K562 (cell line): ENCODE measurements around the gene MRNIP. TPM values are rescaled to one million over a fixed set of nuclear protein-coding genes. Genes with fewer than 3 reads are reported as not detected.

ENCODE experiments used
- NR1H2 ChIP-seq: sonication (generic); formaldehyde crosslinking; IDR thresholded peaks from 2 replicates; pipeline ENCODE4 v1.4.0; 2020; ENCODE audit warnings: mild to moderate bottlenecking, missing genetic modification reagents
- PRMT5 ChIP-seq: sonication (generic); formaldehyde crosslinking; IDR thresholded peaks from 2 replicates; pipeline ENCODE4 v1.5.0; 2020; ENCODE audit warnings: missing genetic modification reagents
- SAFB ChIP-seq: fragments of 200-400 bp; formaldehyde crosslinking; IDR thresholded peaks from 2 replicates; pipeline ENCODE4 v1.6.1; 2017; ENCODE audit warnings: low read depth, low read length, borderline replicate concordance
- TFAM ChIP-seq: fragments of 250-450 bp; sonication (Bioruptor Pico); conservative IDR thresholded peaks from 2 replicates; pipeline ENCODE4 v1.5.0; 2021; ENCODE audit warnings: mild to moderate bottlenecking, moderate library complexity
- TRIM28 ChIP-seq: fragments of 450-650 bp; IDR thresholded peaks from 2 replicates; pipeline ENCODE4 v1.6.1; 2017
- ZKSCAN1 ChIP-seq: fragments of 150-350 bp; IDR thresholded peaks from 2 replicates; pipeline ENCODE4 v1.6.1; 2016; ENCODE audit warnings: low read depth, low read length
- ZNF224 ChIP-seq: sonication (generic); formaldehyde crosslinking; IDR thresholded peaks from 2 replicates; pipeline ENCODE4 v1.8.0; 2022; ENCODE audit warnings: mild to moderate bottlenecking, missing genetic modification reagents
- ZNF77 ChIP-seq: fragments of 250-450 bp; sonication (Bioruptor Pico); IDR thresholded peaks from 2 replicates; pipeline ENCODE4 v1.5.0; 2020
- polyA plus RNA-seq, 8 experiments: library from polyadenylated mRNA; depleted of rRNA in 4 of 8; stranded (reverse) in 5 of 8; unstranded in 3 of 8; fragments of >200 nt; fragmentation: Nextera tagmentation in 2 of 8; fragmentation: Illumina TruSeq in 1 of 8; extraction: Ambion mirVana in 2 of 8; extraction: Trizol in 1 of 8; gene quantifications; 2 replicates each; pipeline versions ENCODE4 v1.2.1 to v1.2.3, GENCODE V29; 2011 to 2014; ENCODE audit warnings: inconsistent platforms in 1 of 8, missing spikeins in 1 of 8
- total RNA-seq, 7 experiments: library from RNA; depleted of rRNA in 6 of 7; stranded (reverse); fragments of >200 nt in 6 of 7; fragmentation: Illumina TruSeq in 2 of 7; extraction: Trizol in 2 of 7; gene quantifications; 2 replicates each; pipeline versions ENCODE4 v1.2.1 to v1.2.3, GENCODE V29; 2011 to 2021; ENCODE audit warnings: low replicate concordance in 1 of 7
- TF ChIP-seq, protein P1 (sequence below): fragments of 450-650 bp; IDR thresholded peaks from 2 replicates; pipeline ENCODE4 v1.6.1; 2016; ENCODE audit warnings: mild to moderate bottlenecking, moderate library complexity
- TF ChIP-seq, protein P2 (sequence below): fragments of 250-450 bp; sonication (Bioruptor Pico); IDR thresholded peaks from 2 replicates; pipeline ENCODE4 v1.8.0; 2022; ENCODE audit warnings: moderate library complexity, mild to moderate bottlenecking, inconsistent platforms

MRNIP gene
- total and polyA plus RNA-seq, 9 of the 15 experiments (the other 6 are each of a cell fraction or from before 2014, with no cell fraction given): 3.6 to 39.0 (median 16.8) TPM

DNA sequence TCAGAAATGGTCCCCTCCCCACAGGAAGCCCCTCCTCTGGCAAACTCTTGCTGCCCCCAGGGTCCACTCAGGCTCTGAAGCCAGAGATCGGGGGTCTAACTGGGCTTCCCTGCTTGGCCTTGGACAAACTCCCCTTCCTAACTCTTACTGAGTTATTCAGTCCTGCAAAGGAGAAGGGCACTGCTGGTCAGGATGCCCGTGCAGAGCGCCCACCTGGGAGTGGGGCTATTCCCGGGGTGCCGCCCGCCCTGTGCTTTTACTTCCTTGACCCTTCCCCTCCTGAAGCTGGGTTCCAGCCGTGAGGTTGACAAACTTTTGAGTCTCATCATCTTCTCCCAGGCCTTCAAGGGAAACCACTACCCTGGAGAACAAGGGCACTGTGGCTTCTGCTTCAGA is 44.1 kb upstream of the MRNIP start (continued):
- TF ChIP-seq, protein P1, sequence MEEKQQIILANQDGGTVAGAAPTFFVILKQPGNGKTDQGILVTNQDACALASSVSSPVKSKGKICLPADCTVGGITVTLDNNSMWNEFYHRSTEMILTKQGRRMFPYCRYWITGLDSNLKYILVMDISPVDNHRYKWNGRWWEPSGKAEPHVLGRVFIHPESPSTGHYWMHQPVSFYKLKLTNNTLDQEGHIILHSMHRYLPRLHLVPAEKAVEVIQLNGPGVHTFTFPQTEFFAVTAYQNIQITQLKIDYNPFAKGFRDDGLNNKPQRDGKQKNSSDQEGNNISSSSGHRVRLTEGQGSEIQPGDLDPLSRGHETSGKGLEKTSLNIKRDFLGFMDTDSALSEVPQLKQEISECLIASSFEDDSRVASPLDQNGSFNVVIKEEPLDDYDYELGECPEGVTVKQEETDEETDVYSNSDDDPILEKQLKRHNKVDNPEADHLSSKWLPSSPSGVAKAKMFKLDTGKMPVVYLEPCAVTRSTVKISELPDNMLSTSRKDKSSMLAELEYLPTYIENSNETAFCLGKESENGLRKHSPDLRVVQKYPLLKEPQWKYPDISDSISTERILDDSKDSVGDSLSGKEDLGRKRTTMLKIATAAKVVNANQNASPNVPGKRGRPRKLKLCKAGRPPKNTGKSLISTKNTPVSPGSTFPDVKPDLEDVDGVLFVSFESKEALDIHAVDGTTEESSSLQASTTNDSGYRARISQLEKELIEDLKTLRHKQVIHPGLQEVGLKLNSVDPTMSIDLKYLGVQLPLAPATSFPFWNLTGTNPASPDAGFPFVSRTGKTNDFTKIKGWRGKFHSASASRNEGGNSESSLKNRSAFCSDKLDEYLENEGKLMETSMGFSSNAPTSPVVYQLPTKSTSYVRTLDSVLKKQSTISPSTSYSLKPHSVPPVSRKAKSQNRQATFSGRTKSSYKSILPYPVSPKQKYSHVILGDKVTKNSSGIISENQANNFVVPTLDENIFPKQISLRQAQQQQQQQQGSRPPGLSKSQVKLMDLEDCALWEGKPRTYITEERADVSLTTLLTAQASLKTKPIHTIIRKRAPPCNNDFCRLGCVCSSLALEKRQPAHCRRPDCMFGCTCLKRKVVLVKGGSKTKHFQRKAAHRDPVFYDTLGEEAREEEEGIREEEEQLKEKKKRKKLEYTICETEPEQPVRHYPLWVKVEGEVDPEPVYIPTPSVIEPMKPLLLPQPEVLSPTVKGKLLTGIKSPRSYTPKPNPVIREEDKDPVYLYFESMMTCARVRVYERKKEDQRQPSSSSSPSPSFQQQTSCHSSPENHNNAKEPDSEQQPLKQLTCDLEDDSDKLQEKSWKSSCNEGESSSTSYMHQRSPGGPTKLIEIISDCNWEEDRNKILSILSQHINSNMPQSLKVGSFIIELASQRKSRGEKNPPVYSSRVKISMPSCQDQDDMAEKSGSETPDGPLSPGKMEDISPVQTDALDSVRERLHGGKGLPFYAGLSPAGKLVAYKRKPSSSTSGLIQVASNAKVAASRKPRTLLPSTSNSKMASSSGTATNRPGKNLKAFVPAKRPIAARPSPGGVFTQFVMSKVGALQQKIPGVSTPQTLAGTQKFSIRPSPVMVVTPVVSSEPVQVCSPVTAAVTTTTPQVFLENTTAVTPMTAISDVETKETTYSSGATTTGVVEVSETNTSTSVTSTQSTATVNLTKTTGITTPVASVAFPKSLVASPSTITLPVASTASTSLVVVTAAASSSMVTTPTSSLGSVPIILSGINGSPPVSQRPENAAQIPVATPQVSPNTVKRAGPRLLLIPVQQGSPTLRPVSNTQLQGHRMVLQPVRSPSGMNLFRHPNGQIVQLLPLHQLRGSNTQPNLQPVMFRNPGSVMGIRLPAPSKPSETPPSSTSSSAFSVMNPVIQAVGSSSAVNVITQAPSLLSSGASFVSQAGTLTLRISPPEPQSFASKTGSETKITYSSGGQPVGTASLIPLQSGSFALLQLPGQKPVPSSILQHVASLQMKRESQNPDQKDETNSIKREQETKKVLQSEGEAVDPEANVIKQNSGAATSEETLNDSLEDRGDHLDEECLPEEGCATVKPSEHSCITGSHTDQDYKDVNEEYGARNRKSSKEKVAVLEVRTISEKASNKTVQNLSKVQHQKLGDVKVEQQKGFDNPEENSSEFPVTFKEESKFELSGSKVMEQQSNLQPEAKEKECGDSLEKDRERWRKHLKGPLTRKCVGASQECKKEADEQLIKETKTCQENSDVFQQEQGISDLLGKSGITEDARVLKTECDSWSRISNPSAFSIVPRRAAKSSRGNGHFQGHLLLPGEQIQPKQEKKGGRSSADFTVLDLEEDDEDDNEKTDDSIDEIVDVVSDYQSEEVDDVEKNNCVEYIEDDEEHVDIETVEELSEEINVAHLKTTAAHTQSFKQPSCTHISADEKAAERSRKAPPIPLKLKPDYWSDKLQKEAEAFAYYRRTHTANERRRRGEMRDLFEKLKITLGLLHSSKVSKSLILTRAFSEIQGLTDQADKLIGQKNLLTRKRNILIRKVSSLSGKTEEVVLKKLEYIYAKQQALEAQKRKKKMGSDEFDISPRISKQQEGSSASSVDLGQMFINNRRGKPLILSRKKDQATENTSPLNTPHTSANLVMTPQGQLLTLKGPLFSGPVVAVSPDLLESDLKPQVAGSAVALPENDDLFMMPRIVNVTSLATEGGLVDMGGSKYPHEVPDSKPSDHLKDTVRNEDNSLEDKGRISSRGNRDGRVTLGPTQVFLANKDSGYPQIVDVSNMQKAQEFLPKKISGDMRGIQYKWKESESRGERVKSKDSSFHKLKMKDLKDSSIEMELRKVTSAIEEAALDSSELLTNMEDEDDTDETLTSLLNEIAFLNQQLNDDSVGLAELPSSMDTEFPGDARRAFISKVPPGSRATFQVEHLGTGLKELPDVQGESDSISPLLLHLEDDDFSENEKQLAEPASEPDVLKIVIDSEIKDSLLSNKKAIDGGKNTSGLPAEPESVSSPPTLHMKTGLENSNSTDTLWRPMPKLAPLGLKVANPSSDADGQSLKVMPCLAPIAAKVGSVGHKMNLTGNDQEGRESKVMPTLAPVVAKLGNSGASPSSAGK: no peak
- TF ChIP-seq TFAM (CRISPR knock-in tag) (no peak), NR1H2 (CRISPR knock-in tag) (no peak), TRIM28 (no peak), ZKSCAN1 (no peak), SAFB (no peak), PRMT5 (no peak), ZNF77 (no peak), ZNF224 (CRISPR knock-in tag) (no peak)
- TF ChIP-seq, protein P2, sequence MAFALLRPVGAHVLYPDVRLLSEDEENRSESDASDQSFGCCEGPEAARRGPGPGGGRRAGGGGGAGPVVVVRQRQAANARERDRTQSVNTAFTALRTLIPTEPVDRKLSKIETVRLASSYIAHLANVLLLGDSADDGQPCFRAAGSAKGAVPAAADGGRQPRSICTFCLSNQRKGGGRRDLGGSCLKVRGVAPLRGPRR (CRISPR knock-in tag): no peak
